IMR-90 (cell line): ENCODE data around the gene PBX4. TPM values are rescaled to one million over a fixed set of nuclear protein-coding genes. Genes with fewer than 3 reads are reported as not detected.
A peak's percentile ranks its signal among the peaks of the same experiment; 100 is the strongest.

Source experiments
- ATAC-seq: fragments of 200-7000 bp; cut with Tn5 transposase; 2 replicates; pipeline ENCODE4 v1.9.1; 2020; ENCODE audit warnings: low read depth, mild to moderate bottlenecking, moderate library complexity
- BruUV-seq: library from RNA; stranded (reverse); fragments of 400-500 nt; replicated peaks from 2 replicates; lab custom pipeline; 2021; lab: Mats Ljungman, UMichigan
- CTCF ChIA-PET: fragments of 300-600 bp; formaldehyde crosslinking; extraction: SDS; loops from one replicate; lab custom pipeline; 2021; ENCODE audit warnings: antibody characterized with exemption; lab: Yijun Ruan, JAX
- POLR2A ChIA-PET: fragments of 300-600 bp; sonication (Branson Sonifier 250); formaldehyde crosslinking; loops from one replicate; lab custom pipeline; 2022; ENCODE audit warnings: antibody characterized with exemption; ENCODE audit not compliant: unreplicated experiment; lab: Charles Lee
- DNase-seq: peaks from one replicate; pipeline ENCODE4 v3.0.0; 2013
- H2AFZ ChIP-seq: replicated peaks from 2 replicates; pipeline ENCODE3; 2013; ENCODE audit warnings: low read length, mild to moderate bottlenecking; ENCODE audit not compliant: poor library complexity
- H2AK5ac ChIP-seq: 2 replicates; pipeline ENCODE4 v1.6.1; 2013; ENCODE audit warnings: low read depth, low read length, inconsistent platforms
- H2AK9ac ChIP-seq: replicated peaks from 2 replicates; pipeline ENCODE3; 2013; ENCODE audit warnings: mild to moderate bottlenecking, low read depth, low read length, moderate library complexity; ENCODE audit not compliant: poor library complexity
- H2BK120ac ChIP-seq: 2 replicates; pipeline ENCODE4 v1.6.1; 2013; ENCODE audit warnings: low read depth, low read length, inconsistent platforms
- H2BK15ac ChIP-seq: 3 replicates; pipeline ENCODE4 v1.6.1; 2013; ENCODE audit warnings: low read depth, low read length, inconsistent platforms
- H2BK20ac ChIP-seq: 2 replicates; pipeline ENCODE4 v1.6.1; 2013; ENCODE audit warnings: low read depth, mild to moderate bottlenecking, inconsistent platforms, low read length, moderate library complexity
- H2BK5ac ChIP-seq: 2 replicates; pipeline ENCODE4 v1.6.1; 2013; ENCODE audit warnings: mild to moderate bottlenecking, low read depth, low read length, inconsistent platforms; ENCODE audit not compliant: poor library complexity, severe bottlenecking
- H3K14ac ChIP-seq: replicated peaks from 2 replicates; pipeline ENCODE4 v1.6.1; 2013; ENCODE audit warnings: low read depth, low read length, inconsistent platforms
- H3K18ac ChIP-seq: 2 replicates; pipeline ENCODE4 v1.6.1; 2013; ENCODE audit warnings: low read depth, low read length, control low read depth
- H3K23ac ChIP-seq: 2 replicates; pipeline ENCODE4 v1.6.1; 2013; ENCODE audit warnings: low read depth, low read length, inconsistent platforms
- H3K27ac ChIP-seq: 2 replicates; pipeline ENCODE4 v1.5.1; 2013; ENCODE audit warnings: mild to moderate bottlenecking, control low read depth, low read length; ENCODE audit not compliant: insufficient read depth
- H3K27me3 ChIP-seq: 2 replicates; pipeline ENCODE4 v1.6.1; 2013; ENCODE audit warnings: low read length; ENCODE audit not compliant: control insufficient read depth, insufficient read depth
- H3K36me3 ChIP-seq: 2 replicates; pipeline ENCODE4 v1.6.1; 2013; ENCODE audit warnings: low read length, mixed read lengths; ENCODE audit not compliant: control insufficient read depth, insufficient read depth
- H3K4ac ChIP-seq: 2 replicates; pipeline ENCODE4 v1.6.1; 2013; ENCODE audit warnings: low read depth, low read length, inconsistent platforms
- H3K4me1 ChIP-seq: 2 replicates; pipeline ENCODE4 v1.6.1; 2013; ENCODE audit warnings: low read length, mixed read lengths; ENCODE audit not compliant: control insufficient read depth, insufficient read depth
- H3K4me2 ChIP-seq: 2 replicates; pipeline ENCODE4 v1.6.1; 2013; ENCODE audit warnings: low read depth, mild to moderate bottlenecking, control low read depth, low read length, moderate library complexity
- H3K4me3 ChIP-seq: 2 replicates; pipeline ENCODE4 v1.5.1; 2013; ENCODE audit warnings: low read depth, mild to moderate bottlenecking, control low read depth, low read length, moderate library complexity; ENCODE audit not compliant: insufficient read depth
- H3K56ac ChIP-seq: 2 replicates; pipeline ENCODE4 v1.6.1; 2013; ENCODE audit warnings: low read length, inconsistent platforms; ENCODE audit not compliant: insufficient read depth; ENCODE audit errors: extremely low read depth
- H3K79me1 ChIP-seq, 2 experiments: 2 replicates each; pipeline ENCODE4 v1.6.1; 2013; ENCODE audit warnings: low read length in 2 of 2, inconsistent platforms in 1 of 2, low read depth in 1 of 2
- H3K9ac ChIP-seq: 2 replicates; pipeline ENCODE4 v1.6.1; 2013; ENCODE audit warnings: low read depth, low read length, control low read depth
- H3K9me1 ChIP-seq: 2 replicates; pipeline ENCODE4 v1.6.1; 2013; ENCODE audit warnings: low read length, inconsistent platforms; ENCODE audit not compliant: insufficient read depth
- H3K9me3 ChIP-seq: 2 replicates; pipeline ENCODE4 v1.6.1; 2013; ENCODE audit warnings: low read length; ENCODE audit not compliant: control insufficient read depth, insufficient read depth
- H4K20me1 ChIP-seq: 2 replicates; pipeline ENCODE4 v1.6.1; 2013; ENCODE audit warnings: low read length, inconsistent platforms; ENCODE audit not compliant: insufficient read depth
- H4K5ac ChIP-seq: 2 replicates; pipeline ENCODE4 v1.6.1; 2013; ENCODE audit warnings: mild to moderate bottlenecking, low read depth, low read length, control low read depth
- H4K8ac ChIP-seq, 2 experiments: 2 replicates each; pipeline ENCODE4 v1.6.1; 2013; ENCODE audit warnings: low read depth in 2 of 2, low read length in 2 of 2, control low read depth in 1 of 2, inconsistent platforms in 1 of 2
- H4K91ac ChIP-seq: 2 replicates; pipeline ENCODE4 v1.6.1; 2013; ENCODE audit warnings: low read depth, low read length, inconsistent platforms; ENCODE audit not compliant: insufficient read depth
- BHLHE40 ChIP-seq: fragments of 150-350 bp; IDR thresholded peaks from 2 replicates; pipeline ENCODE4 v1.6.1; 2016; ENCODE audit warnings: mild to moderate bottlenecking, low read depth, low read length
- CEBPB ChIP-seq: IDR thresholded peaks from 2 replicates; pipeline ENCODE4 v1.6.1; 2012; ENCODE audit warnings: low read depth, low read length, improper control_type of control experiment
- CHD1 ChIP-seq: IDR thresholded peaks from 2 replicates; pipeline ENCODE4 v1.6.1; 2012; ENCODE audit warnings: low read depth, low read length, improper control_type of control experiment
- FOS ChIP-seq: fragments of 150-350 bp; IDR thresholded peaks from 2 replicates; pipeline ENCODE4 v1.6.1; 2016; ENCODE audit warnings: low read depth, low read length
- MAFK ChIP-seq: IDR thresholded peaks from 2 replicates; pipeline ENCODE4 v1.6.1; 2012; ENCODE audit warnings: low read depth, low read length, improper control_type of control experiment
- MAZ ChIP-seq: IDR thresholded peaks from 2 replicates; pipeline ENCODE4 v1.6.1; 2012; ENCODE audit warnings: low read depth, mild to moderate bottlenecking, low read length, improper control_type of control experiment, moderate library complexity, borderline replicate concordance
- MXI1 ChIP-seq: IDR thresholded peaks from 2 replicates; pipeline ENCODE4 v1.6.1; 2012; ENCODE audit warnings: low read depth, mild to moderate bottlenecking, low read length, moderate library complexity, borderline replicate concordance
- POLR2A ChIP-seq: IDR thresholded peaks from 2 replicates; pipeline ENCODE4 v1.6.1; 2012; ENCODE audit warnings: mild to moderate bottlenecking, low read depth, low read length
- RAD21 ChIP-seq: IDR thresholded peaks from 2 replicates; pipeline ENCODE4 v1.6.1; 2012; ENCODE audit warnings: low read length, improper control_type of control experiment
- RCOR1 ChIP-seq: IDR thresholded peaks from 2 replicates; pipeline ENCODE4 v1.6.1; 2012; ENCODE audit warnings: mild to moderate bottlenecking, low read length, improper control_type of control experiment; ENCODE audit not compliant: insufficient replicate concordance
- RFX5 ChIP-seq: IDR thresholded peaks from 2 replicates; pipeline ENCODE4 v1.8.0; 2012; ENCODE audit warnings: low read depth, mild to moderate bottlenecking, low read length, moderate library complexity
- SMC3 ChIP-seq: fragments of 150-350 bp; IDR thresholded peaks from 2 replicates; pipeline ENCODE4 v1.6.1; 2016; ENCODE audit warnings: low read depth, mild to moderate bottlenecking, antibody characterized with exemption, low read length, moderate library complexity
- WGBS, 2 experiments: methylation state at CpG; one replicate each; pipeline versions ENCODE4 v1.1.5 to v1.1.7; 2013; ENCODE audit warnings: missing lambda C conversion rate in 2 of 2; ENCODE audit not compliant: insufficient read length in 1 of 2; ENCODE audit errors: extremely low coverage in 2 of 2; 5-methylcytosine and 5-hydroxymethylcytosine counted together
- dilution Hi-C: fragments of 300-500 bp; cut with HindIII; formaldehyde crosslinking; loops from one replicate; pipeline ENCODE4 v1.14.3; 2018; ENCODE audit warnings: low sequenced_read_pairs; ENCODE audit not compliant: unreplicated experiment
- in situ Hi-C: fragments of 300-500 bp; cut with MboI; formaldehyde crosslinking; loops from 3 replicates; pipeline ENCODE4 v1.14.3; 2019; ENCODE audit warnings: low sequenced_read_pairs, inconsistent platforms, mixed read lengths
- intact Hi-C: fragments of 100-400 bp; cut with micrococcal nuclease; formaldehyde crosslinking; loops from 2 replicates; pipeline ENCODE4 v1.10.0; 2022
- polyA plus RNA-seq, 3 experiments: library from polyadenylated mRNA; depleted of rRNA; stranded (reverse); fragments of >200 nt; gene quantifications; 2 replicates each; pipeline ENCODE4 v1.2.3, GENCODE V29; 2012; ENCODE audit warnings: low replicate concordance in 1 of 3
- total RNA-seq: library from RNA; depleted of rRNA; stranded (reverse); fragments of >200 nt; gene quantifications from 2 replicates; pipeline ENCODE4 v1.2.3, GENCODE V29; 2012
- TF ChIP-seq, protein P1 (sequence below): conservative IDR thresholded peaks from 2 replicates; pipeline ENCODE4 v1.5.1; 2012; ENCODE audit warnings: mild to moderate bottlenecking, low read depth, low read length, improper control_type of control experiment
- TF ChIP-seq, protein P2 (sequence below): fragments of 150-350 bp; IDR thresholded peaks from 2 replicates; pipeline ENCODE4 v1.6.1; 2017; ENCODE audit warnings: mild to moderate bottlenecking, antibody characterized with exemption, low read length, low read depth
- TF ChIP-seq, protein P3 (sequence below): fragments of 150-350 bp; IDR thresholded peaks from 2 replicates; pipeline ENCODE4 v1.6.1; 2016; ENCODE audit warnings: low read depth, mild to moderate bottlenecking, low read length, moderate library complexity, borderline replicate concordance

Gene PBX4
- total and polyA plus RNA-seq, 2 of the 4 experiments (the other 2 are of a cell fraction), result 0.90 to 2.9 TPM

DNA sequence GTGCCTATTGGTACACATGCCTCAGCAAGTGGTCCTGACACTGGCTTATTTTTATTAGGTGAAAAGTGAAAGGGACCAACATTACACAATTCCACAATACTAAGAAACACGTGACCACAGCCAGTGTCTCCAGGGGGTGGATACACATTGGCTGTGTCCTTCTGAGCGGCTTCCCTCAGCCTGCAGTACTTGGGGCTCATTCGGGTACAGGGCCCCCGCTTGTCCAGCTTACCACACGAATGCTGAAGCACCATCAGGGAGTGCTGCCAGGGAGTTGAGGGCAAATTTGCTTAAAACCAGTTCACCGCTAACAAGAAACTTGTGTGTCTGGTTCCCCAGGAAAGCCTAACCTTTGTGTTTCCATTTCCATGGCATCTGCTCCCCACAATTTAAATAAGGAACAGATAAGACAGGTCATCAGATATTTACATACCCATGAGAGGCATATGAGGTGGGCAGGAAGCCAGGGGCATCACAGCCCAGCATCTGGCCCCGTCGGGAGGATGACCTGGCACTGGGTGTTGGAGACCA is 23.3 kb downstream of the PBX4 start:
- no CpG with 5 or more reads among the region's 8 CpGs for WGBS, 2 experiments
- no peaks in the 10 kb centered on the region for H3K9me3 ChIP-seq
- peak overlapping the region in 1 of 2 experiments; percentile 61; a peak in 1 of 4 replicates for H4K8ac ChIP-seq
- H2BK15ac ChIP-seq, result no peak overlapping the region
- peaks cover 19% of the 10 kb centered on the region for H3K4me1 ChIP-seq
- H2AK9ac ChIP-seq, result peak overlapping the region; percentile 18
- peak overlapping the region; percentile 20; the same call in 1 of the 2 replicates for H3K4ac ChIP-seq
- peak overlapping the region; percentile 18; the same call in 1 of the 2 replicates for H3K18ac ChIP-seq
- peak overlapping the region; percentile 39; the same call in 1 of the 2 replicates for H2BK20ac ChIP-seq
- peaks cover 17% of the 10 kb centered on the region for H3K9me1 ChIP-seq
- H4K20me1 ChIP-seq, result no peaks in the 10 kb centered on the region
- H3K23ac ChIP-seq, result no peak overlapping the region
- peak overlapping the region; percentile 14; the same call in 1 of the 2 replicates for H2BK120ac ChIP-seq
- dilution Hi-C loops (no loop called here), intact Hi-C loops (no loop called here), in situ Hi-C loops (no loop called here)
- peak overlapping the region; percentile 7; the same call in 1 of the 2 replicates for H4K5ac ChIP-seq
- no peak overlapping the region for H3K9ac ChIP-seq
- H3K36me3 ChIP-seq, result no peaks in the 10 kb centered on the region
- peak overlapping the region; percentile 20; the same call in 1 of the 2 replicates for H3K4me2 ChIP-seq
- POLR2A ChIA-PET, result no interaction called here
- 0 out of 2 replicates have a peak overlapping the region, but pooled peaks have one; percentile 52 for H3K14ac ChIP-seq
- no peak overlapping the region for H3K56ac ChIP-seq
- CTCF ChIA-PET, result interaction anchor here (0.6 kb wide), 1 partner anchor 33 kb away, joined by 3 read pairs; no protein-coding TSS in a partner anchor
- ATAC-seq, result peak; percentile 9; the same call in 1 of the 2 replicates
- no TSS peak for BruUV-seq
- H4K91ac ChIP-seq, result peak overlapping the region; percentile 5; the same call in 1 of the 2 replicates
- DNase-seq, result peak; percentile 47
- H3K27me3 ChIP-seq, result no peaks in the 10 kb centered on the region
- peaks cover 0 to 13% of the 10 kb centered on the region in 2 experiments; a peak in 2 of 4 replicates for H3K79me1 ChIP-seq
- no peak overlapping the region for H2BK5ac ChIP-seq
- peak overlapping the region; percentile 42; the same call in 1 of the 2 replicates for H3K27ac ChIP-seq
- H3K4me3 ChIP-seq, result no peak overlapping the region
- peak overlapping the region; percentile 35; the same call in 1 of the 2 replicates for H2AK5ac ChIP-seq
- H2AFZ ChIP-seq, result peak overlapping the region; percentile 61
- no peak for TF ChIP-seq MXI1
- no peak for TF ChIP-seq MAFK
- TF ChIP-seq BHLHE40, result peak; percentile 32; the same call in 1 of the 2 replicates
- no peak for TF ChIP-seq SMC3
- TF ChIP-seq FOS, result no peak
- TF ChIP-seq, protein P1, sequence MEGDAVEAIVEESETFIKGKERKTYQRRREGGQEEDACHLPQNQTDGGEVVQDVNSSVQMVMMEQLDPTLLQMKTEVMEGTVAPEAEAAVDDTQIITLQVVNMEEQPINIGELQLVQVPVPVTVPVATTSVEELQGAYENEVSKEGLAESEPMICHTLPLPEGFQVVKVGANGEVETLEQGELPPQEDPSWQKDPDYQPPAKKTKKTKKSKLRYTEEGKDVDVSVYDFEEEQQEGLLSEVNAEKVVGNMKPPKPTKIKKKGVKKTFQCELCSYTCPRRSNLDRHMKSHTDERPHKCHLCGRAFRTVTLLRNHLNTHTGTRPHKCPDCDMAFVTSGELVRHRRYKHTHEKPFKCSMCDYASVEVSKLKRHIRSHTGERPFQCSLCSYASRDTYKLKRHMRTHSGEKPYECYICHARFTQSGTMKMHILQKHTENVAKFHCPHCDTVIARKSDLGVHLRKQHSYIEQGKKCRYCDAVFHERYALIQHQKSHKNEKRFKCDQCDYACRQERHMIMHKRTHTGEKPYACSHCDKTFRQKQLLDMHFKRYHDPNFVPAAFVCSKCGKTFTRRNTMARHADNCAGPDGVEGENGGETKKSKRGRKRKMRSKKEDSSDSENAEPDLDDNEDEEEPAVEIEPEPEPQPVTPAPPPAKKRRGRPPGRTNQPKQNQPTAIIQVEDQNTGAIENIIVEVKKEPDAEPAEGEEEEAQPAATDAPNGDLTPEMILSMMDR, result no peak
- no peak for TF ChIP-seq POLR2A
- no peak for TF ChIP-seq CHD1
- TF ChIP-seq RAD21, result no peak
- TF ChIP-seq, protein P2, sequence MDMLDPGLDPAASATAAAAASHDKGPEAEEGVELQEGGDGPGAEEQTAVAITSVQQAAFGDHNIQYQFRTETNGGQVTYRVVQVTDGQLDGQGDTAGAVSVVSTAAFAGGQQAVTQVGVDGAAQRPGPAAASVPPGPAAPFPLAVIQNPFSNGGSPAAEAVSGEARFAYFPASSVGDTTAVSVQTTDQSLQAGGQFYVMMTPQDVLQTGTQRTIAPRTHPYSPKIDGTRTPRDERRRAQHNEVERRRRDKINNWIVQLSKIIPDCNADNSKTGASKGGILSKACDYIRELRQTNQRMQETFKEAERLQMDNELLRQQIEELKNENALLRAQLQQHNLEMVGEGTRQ, result peak; percentile 80
- TF ChIP-seq RCOR1, result no peak
- TF ChIP-seq CEBPB, result peak; percentile 79
- TF ChIP-seq, protein P3, sequence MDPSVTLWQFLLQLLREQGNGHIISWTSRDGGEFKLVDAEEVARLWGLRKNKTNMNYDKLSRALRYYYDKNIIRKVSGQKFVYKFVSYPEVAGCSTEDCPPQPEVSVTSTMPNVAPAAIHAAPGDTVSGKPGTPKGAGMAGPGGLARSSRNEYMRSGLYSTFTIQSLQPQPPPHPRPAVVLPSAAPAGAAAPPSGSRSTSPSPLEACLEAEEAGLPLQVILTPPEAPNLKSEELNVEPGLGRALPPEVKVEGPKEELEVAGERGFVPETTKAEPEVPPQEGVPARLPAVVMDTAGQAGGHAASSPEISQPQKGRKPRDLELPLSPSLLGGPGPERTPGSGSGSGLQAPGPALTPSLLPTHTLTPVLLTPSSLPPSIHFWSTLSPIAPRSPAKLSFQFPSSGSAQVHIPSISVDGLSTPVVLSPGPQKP, result no peak
- no peak for TF ChIP-seq MAZ
- no peak for TF ChIP-seq RFX5
